K562 (cell line): ENCODE results near the gene TMX1. TPM values are rescaled to one million over a fixed set of nuclear protein-coding genes. Genes with fewer than 3 reads are reported as not detected.

ENCODE experiments used
- CBFB ChIP-seq: sonication (generic); formaldehyde crosslinking; IDR thresholded peaks from 2 replicates; pipeline ENCODE4 v1.4.0; 2020; ENCODE audit warnings: mild to moderate bottlenecking, missing genetic modification reagents
- E2F8 ChIP-seq: fragments of 450-650 bp; IDR thresholded peaks from 2 replicates; pipeline ENCODE4 v1.7.1; 2018; ENCODE audit warnings: mild to moderate bottlenecking, low read depth; ENCODE audit not compliant: partially characterized antibody
- ELF1 ChIP-seq: fragments of 200-800 bp; sonication (Bioruptor generic); IDR thresholded peaks from 2 replicates; pipeline ENCODE4 v1.6.1; 2016; ENCODE audit warnings: missing genetic modification characterization, missing compliant biosample characterization
- ETV5 ChIP-seq: sonication (generic); formaldehyde crosslinking; IDR thresholded peaks from 2 replicates; pipeline ENCODE4 v1.4.0; 2020; ENCODE audit warnings: low read depth, mild to moderate bottlenecking, missing genetic modification reagents
- MNT ChIP-seq, 2 experiments: fragments of 450-650 bp; conservative IDR thresholded peaks; 2 replicates each; pipeline ENCODE4 v1.6.1; 2017; ENCODE audit warnings: mild to moderate bottlenecking in 2 of 2, moderate library complexity in 2 of 2
- MYC ChIP-seq, 2 experiments: fragments of 250-450 bp in 1 of 2; sonication (Bioruptor Pico) in 1 of 2; IDR thresholded peaks; 2 replicates each; pipeline versions ENCODE4 v1.5.1 to v1.6.1; 2012 to 2021; ENCODE audit warnings: low read depth in 2 of 2, borderline replicate concordance in 1 of 2, improper control_type of control experiment in 1 of 2, low read length in 1 of 2, mild to moderate bottlenecking in 1 of 2, moderate library complexity in 1 of 2
- NFIX ChIP-seq: fragments of 250-450 bp; sonication (Bioruptor Pico); IDR thresholded peaks from 2 replicates; pipeline ENCODE4 v1.4.0; 2020; ENCODE audit warnings: low read depth, mild to moderate bottlenecking, moderate library complexity
- POLR2AphosphoS5 ChIP-seq: IDR thresholded peaks from 2 replicates; pipeline ENCODE4 v1.6.1; 2011; ENCODE audit warnings: mild to moderate bottlenecking, low read depth, low read length, moderate library complexity; ENCODE audit not compliant: control insufficient read depth, insufficient read depth
- RB1 ChIP-seq: fragments of 450-650 bp; IDR thresholded peaks from 2 replicates; pipeline ENCODE4 v1.6.1; 2017; ENCODE audit warnings: low read depth, mild to moderate bottlenecking
- RBBP5 ChIP-seq: fragments of 200-600 bp; sonication (generic); IDR thresholded peaks from 2 replicates; pipeline ENCODE4 v1.6.1; 2012; ENCODE audit warnings: borderline replicate concordance, mild to moderate bottlenecking, low read length, control low read depth, inconsistent platforms; ENCODE audit not compliant: insufficient read depth, poor library complexity, severe bottlenecking
- RBFOX2 ChIP-seq: fragments of 200-400 bp; formaldehyde crosslinking; IDR thresholded peaks from 2 replicates; pipeline ENCODE4 v1.6.1; 2017; ENCODE audit warnings: low read depth, mild to moderate bottlenecking, low read length, moderate library complexity
- SMARCC2 ChIP-seq: fragments of 450-650 bp; IDR thresholded peaks from 2 replicates; pipeline ENCODE4 v1.6.1; 2017; ENCODE audit warnings: antibody characterized with exemption, moderate library complexity, mild to moderate bottlenecking, low read depth
- SP1 ChIP-seq: sonication (generic); formaldehyde crosslinking; IDR thresholded peaks from 2 replicates; pipeline ENCODE4 v1.8.1; 2022; ENCODE audit warnings: mild to moderate bottlenecking, missing genetic modification reagents
- SRSF7 ChIP-seq: fragments of 200-400 bp; formaldehyde crosslinking; optimal IDR thresholded peaks from 2 replicates; pipeline ENCODE3; 2017; ENCODE audit warnings: mild to moderate bottlenecking, low read depth, low read length
- TEAD1 ChIP-seq, 2 experiments: fragments of 450-650 bp in 1 of 2; sonication (generic) in 1 of 2; formaldehyde crosslinking; IDR thresholded peaks; 2 replicates each; pipeline versions ENCODE4 v1.4.0 to v1.8.0; 2020 to 2022; ENCODE audit warnings: mild to moderate bottlenecking in 2 of 2, missing genetic modification reagents in 1 of 2
- TFAM ChIP-seq: fragments of 250-450 bp; sonication (Bioruptor Pico); conservative IDR thresholded peaks from 2 replicates; pipeline ENCODE4 v1.5.0; 2021; ENCODE audit warnings: mild to moderate bottlenecking, moderate library complexity
- ZFP91 ChIP-seq: sonication (generic); formaldehyde crosslinking; IDR thresholded peaks from 2 replicates; pipeline ENCODE4 v1.8.0; 2022; ENCODE audit warnings: mild to moderate bottlenecking, missing genetic modification reagents
- polyA plus RNA-seq, 8 experiments: library from polyadenylated mRNA; depleted of rRNA in 4 of 8; stranded (reverse) in 5 of 8; unstranded in 3 of 8; fragments of >200 nt; fragmentation: Nextera tagmentation in 2 of 8; fragmentation: Illumina TruSeq in 1 of 8; extraction: Ambion mirVana in 2 of 8; extraction: Trizol in 1 of 8; gene quantifications; 2 replicates each; pipeline versions ENCODE4 v1.2.1 to v1.2.3, GENCODE V29; 2011 to 2014; ENCODE audit warnings: inconsistent platforms in 1 of 8, missing spikeins in 1 of 8
- total RNA-seq, 7 experiments: library from RNA; depleted of rRNA in 6 of 7; stranded (reverse); fragments of >200 nt in 6 of 7; fragmentation: Illumina TruSeq in 2 of 7; extraction: Trizol in 2 of 7; gene quantifications; 2 replicates each; pipeline versions ENCODE4 v1.2.1 to v1.2.3, GENCODE V29; 2011 to 2021; ENCODE audit warnings: low replicate concordance in 1 of 7

The TMX1 gene
- total and polyA plus RNA-seq, 9 of the 15 experiments (the other 6 are each of a cell fraction or from before 2014, with no cell fraction given): 19.5 to 101 (median 34.7) TPM

GRCh38 chr14:51239813-51240803 is at the start of gene TMX1 (continued):
- TF ChIP-seq E2F8 (peak; percentile 92), RBBP5 (peak; percentile 97), CBFB (CRISPR knock-in tag) (0 out of 2 replicates have a peak, but pooled peaks have one; percentile 48), SMARCC2 (peak; percentile 18; the same call in 1 of the 2 replicates), NFIX (CRISPR knock-in tag) (no peak), TFAM (CRISPR knock-in tag) (no peak), RB1 (peak; percentile 16; the same call in 1 of the 2 replicates), TEAD1 (CRISPR knock-in tag; IDR thresholded peaks at IDR 0.05) (peak in 1 of 2 experiments; percentile 53; a peak in 1 of 4 replicates), SP1 (CRISPR knock-in tag) (peak; percentile 32; the same call in 1 of the 2 replicates), ZFP91 (CRISPR knock-in tag) (no peak), RBFOX2 (peak; percentile 96), MNT (conservative IDR thresholded peaks at IDR 0.05) (peak; percentile 49 to 71), MYC (IDR thresholded peaks at IDR 0.05; ENCODE audit: low read depth, low read length) (peak; percentile 81), MYC (CRISPR knock-in tag; IDR thresholded peaks at IDR 0.05; ENCODE audit: borderline replicate concordance, low read depth) (peak; percentile 52; the same call in 1 of the 2 replicates), ELF1 (tag) (peak; percentile 89), SRSF7 (no peak), ETV5 (CRISPR knock-in tag) (peak; percentile 44; the same call in 1 of the 2 replicates), POLR2AphosphoS5 (peak; percentile 83)
